GM12864 (cell line): ENCODE measurements around the gene ZFP69B.

Experiments
- DNase-seq: peaks from one replicate; pipeline ENCODE4 v3.0.0-alpha.2; 2011; ENCODE audit warnings: low read depth
- H3K4me3 ChIP-seq: 2 replicates; pipeline ENCODE4 v1.5.1; 2011; ENCODE audit warnings: mild to moderate bottlenecking, low read depth, low read length, control low read depth
- CTCF ChIP-seq: IDR thresholded peaks from 2 replicates; pipeline ENCODE4 v1.5.1; 2011; ENCODE audit warnings: low read depth, mild to moderate bottlenecking, moderate library complexity, low read length, control low read depth, inconsistent platforms; ENCODE audit errors: missing control alignments

Gene ZFP69B

GRCh38 chr1:40411294-40411693 lies 39.0 kb upstream of the ZFP69B start:
- DNase-seq, result no peak
- H3K4me3 ChIP-seq, result no peak overlapping the region
- TF ChIP-seq CTCF, result no peak

DNA sequence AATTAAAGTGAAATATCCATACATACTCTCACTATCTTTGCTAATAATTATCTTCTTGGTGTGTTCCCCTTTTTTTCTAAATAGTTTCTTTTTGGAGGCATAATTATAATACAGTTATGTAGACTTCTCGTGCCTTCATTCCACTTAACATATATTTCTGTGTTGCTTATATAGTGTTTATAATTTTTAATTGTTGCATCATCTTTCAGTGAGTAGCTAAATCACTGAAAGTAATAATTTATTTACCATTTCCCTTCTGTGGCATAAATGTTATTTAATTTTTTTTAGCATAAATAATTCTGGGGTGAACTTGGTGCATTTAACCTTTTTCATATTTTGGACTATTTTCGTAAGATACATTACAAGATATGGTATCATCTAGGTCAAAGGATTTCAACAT lies 38.4 kb upstream of the ZFP69B start:
- TF ChIP-seq CTCF, result no peak
- H3K4me3 ChIP-seq, result no peak overlapping the region
- no peak for DNase-seq

DNA sequence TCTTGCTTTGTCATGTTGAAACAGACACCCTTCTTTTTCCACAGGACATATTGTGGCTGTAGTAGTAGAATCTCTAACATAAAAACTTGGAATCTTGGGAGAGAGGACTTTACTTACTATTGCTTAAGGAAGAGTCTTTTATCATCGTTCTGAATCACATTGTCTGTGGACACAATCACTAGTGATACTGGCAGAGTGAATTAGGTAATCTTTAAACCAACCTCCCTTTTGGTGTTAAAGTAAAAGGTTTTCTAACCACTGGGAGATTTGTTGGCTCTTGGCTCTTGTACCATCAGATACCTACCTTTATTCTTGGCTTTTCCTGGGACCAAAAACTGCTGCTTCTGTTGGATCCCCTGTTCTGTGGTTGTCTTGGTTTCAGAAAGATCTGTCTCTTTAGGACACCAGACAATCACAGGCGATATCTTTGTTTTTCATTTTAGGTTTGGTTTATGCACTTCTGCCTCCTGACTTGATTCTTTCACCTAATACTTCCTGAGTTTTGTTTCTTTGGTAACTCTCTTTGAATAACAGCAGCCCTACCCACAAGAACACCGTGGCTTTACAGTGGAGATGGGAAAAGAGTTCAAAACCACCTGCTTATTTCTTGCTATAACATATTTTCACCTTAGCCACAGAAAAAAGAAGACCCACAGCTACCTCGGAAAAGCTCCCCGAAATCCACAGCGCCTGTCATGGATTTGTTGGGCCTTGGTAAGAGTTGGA lies 36.6 kb upstream of the ZFP69B start:
- TF ChIP-seq CTCF, result no peak
- DNase-seq, result no peak
- H3K4me3 ChIP-seq, result no peak overlapping the region

GRCh38 chr1:40414331-40414730 lies 35.9 kb upstream of the ZFP69B start:
- no peak overlapping the region for H3K4me3 ChIP-seq
- DNase-seq, result no peak

DNA sequence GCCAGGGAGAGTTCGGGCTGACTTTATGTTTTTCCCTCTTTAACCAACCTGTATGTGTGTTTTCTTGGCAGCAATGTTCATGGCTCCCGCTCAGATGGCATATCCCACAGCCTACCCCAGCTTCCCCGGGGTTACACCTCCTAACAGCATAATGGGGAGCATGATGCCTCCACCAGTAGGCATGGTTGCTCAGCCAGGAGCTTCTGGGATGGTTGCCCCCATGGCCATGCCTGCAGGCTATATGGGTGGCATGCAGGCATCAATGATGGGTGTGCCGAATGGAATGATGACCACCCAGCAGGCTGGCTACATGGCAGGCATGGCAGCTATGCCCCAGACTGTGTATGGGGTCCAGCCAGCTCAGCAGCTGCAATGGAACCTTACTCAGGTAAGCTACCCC lies 33.6 kb upstream of the ZFP69B start:
- DNase-seq, result no peak

More at GRCh38 chr1:40414331-40414730, 35.9 kb upstream of the ZFP69B start:
- no peak for TF ChIP-seq CTCF

GRCh38 chr1:40421431-40422384 lies 28.6 kb upstream of the ZFP69B start:
- no peak overlapping the region for H3K4me3 ChIP-seq
- DNase-seq, result no peak
- TF ChIP-seq CTCF, result no peak

More for the DNA sequence above, 33.6 kb upstream of the ZFP69B start:
- H3K4me3 ChIP-seq, result no peak overlapping the region
- TF ChIP-seq CTCF, result no peak
